ENCODE measurements around the gene DOCK4.

- TF ChIP-seq CTCF (IDR thresholded peaks at IDR 0.05) (no peak), POLR2A (IDR thresholded peaks at IDR 0.05) (no peak)
Measured at GRCh38 chr7:112092306-112092705, 113.9 kb downstream of the DOCK4 start.
